Stimulated activated CD8-positive, alpha-beta memory T cell treated with anti-CD3 and anti-CD28 coated beads, Interleukin-7, amount 100 ng/mL, for 4 hours (primary cell): ENCODE measurements around the gene ITPRIPL2.

Source experiments
- DNase-seq, 2 donors: peaks; one replicate each; pipeline ENCODE4 v3.0.0-alpha.2; 2020; ENCODE audit warnings: low read depth in 2 of 2

Gene ITPRIPL2

GRCh38 chr16:19093631-19094541 lies 19.9 kb upstream of the ITPRIPL2 start:
- no peak for DNase-seq

GRCh38 chr16:19094542-19095365 lies 19.0 kb upstream of the ITPRIPL2 start:
- no peak for DNase-seq

GRCh38 chr16:19095654-19096053 lies 18.1 kb upstream of the ITPRIPL2 start:
- no peak for DNase-seq

- DNase-seq, result no peak
These were observed 15.6 kb upstream of the ITPRIPL2 start for GRCh38 chr16:19098173-19098572.

- no peak for DNase-seq
These were observed 11.4 kb upstream of the ITPRIPL2 start for GRCh38 chr16:19102187-19102872.

GRCh38 chr16:19104607-19105006 lies 9.2 kb upstream of the ITPRIPL2 start:
- DNase-seq, result no peak

GRCh38 chr16:19105131-19105530 lies 8.6 kb upstream of the ITPRIPL2 start:
- no peak for DNase-seq

- no peak for DNase-seq
These were observed 7.7 kb upstream of the ITPRIPL2 start for GRCh38 chr16:19105891-19106624.

GRCh38 chr16:19106625-19107020 lies 7.1 kb upstream of the ITPRIPL2 start:
- no peak for DNase-seq

GRCh38 chr16:19108409-19109287 lies 5.1 kb upstream of the ITPRIPL2 start:
- DNase-seq, result no peak

- no peak for DNase-seq
These were observed 4.5 kb upstream of the ITPRIPL2 start for GRCh38 chr16:19109288-19109664.

GRCh38 chr16:19110537-19111360 lies 3.0 kb upstream of the ITPRIPL2 start:
- no peak for DNase-seq

- DNase-seq, result no peak
These were observed 1.7 kb upstream of the ITPRIPL2 start for GRCh38 chr16:19112099-19112407.

GRCh38 chr16:19114359-19115147 lies 789 bp downstream of the ITPRIPL2 start:
- DNase-seq, result no peak

- DNase-seq, result no peak
These were observed 1.6 kb downstream of the ITPRIPL2 start for GRCh38 chr16:19115148-19116021.

- no peak for DNase-seq
These were observed 3.1 kb downstream of the ITPRIPL2 start for GRCh38 chr16:19116711-19117449.

GRCh38 chr16:19118938-19119431 lies 5.2 kb downstream of the ITPRIPL2 start:
- no peak for DNase-seq
